CD4-positive, alpha-beta T cell treated with Interleukin-1 beta for 1 hour (primary cell): ENCODE data around the gene PGA3.

ENCODE experiments used
- DNase-seq, 2 donors: peaks; one replicate each; pipeline ENCODE4 v3.0.0-alpha.2; 2020 to 2022

Gene PGA3

GRCh38 chr11:61254403-61255025, 51.2 kb downstream of the PGA3 start:
- peak; percentile 62 to 64 for DNase-seq

DNA sequence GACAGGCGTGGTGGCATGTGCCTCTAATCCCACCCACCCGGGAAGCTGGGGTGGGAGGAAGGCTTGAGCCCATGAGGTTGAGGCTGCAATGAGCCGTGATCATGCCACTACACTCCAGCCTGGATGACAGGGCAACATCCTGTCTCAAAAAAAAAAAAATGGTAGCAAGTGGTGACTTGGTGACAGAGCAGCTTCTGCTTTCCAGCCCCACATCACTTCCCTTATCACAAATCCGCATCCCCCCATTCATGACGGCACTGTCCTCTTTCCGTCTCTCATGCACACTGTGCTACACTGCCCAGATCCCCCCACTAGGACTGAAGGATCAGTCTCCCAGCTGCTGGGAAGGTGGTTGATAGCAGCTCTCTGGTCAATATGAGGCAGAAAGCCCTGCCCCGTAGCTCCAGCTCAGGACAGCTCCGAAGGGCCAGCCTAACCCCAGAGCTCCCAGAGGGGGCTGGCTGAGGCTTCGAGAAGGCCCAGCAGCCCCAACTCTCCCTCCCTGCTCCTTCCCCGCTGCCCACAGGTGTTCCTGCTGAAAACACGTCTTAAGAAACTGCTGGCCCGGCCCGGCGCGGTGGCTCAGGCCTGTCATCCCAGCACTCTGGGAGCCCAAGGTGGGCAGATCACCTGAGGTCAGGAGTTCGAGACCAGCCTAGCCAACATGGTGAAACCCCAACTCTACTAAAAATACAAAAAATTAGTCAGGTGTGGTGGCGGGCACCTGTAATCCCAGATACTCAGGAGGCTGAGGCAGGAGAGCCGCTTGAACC, 53.6 kb downstream of the PGA3 start:
- peak in 1 of 2 donors; percentile 3 for DNase-seq

- no peak for DNase-seq
These were observed 55.2 kb downstream of the PGA3 start for GRCh38 chr11:61258546-61258945.

DNA sequence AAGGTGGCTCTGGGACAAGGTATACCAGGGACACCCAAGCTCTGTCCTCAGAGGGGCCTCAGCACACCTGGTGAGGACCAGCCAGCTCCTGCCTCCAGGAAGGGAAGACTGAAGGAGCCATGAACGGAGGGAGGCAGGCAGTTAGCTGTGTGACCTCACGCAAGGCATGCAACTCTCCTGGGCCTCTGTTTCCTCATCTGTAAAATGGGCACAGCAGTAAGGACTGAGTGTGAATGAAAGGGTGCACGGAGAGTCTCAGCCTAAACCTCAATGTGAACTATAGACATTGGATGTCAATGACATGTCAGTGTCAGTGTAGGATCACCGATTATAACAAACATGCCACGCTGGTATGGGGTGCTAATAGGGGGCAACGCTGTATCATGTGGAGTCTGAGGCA, 56.0 kb downstream of the PGA3 start:
- DNase-seq, result no peak
